GM12878 (cell line): Measurements from ENCODE around the gene ZNG1A. TPM values are rescaled to one million over a fixed set of nuclear protein-coding genes. Genes with fewer than 3 reads are reported as not detected.

ENCODE experiments used
- ATAC-seq: fragments of 200-7000 bp; cut with Tn5 transposase; 3 replicates; pipeline ENCODE4 v1.9.1; 2020; ENCODE audit warnings: mild to moderate bottlenecking, moderate library complexity
- BruUV-seq: library from RNA; stranded (reverse); fragments of 400-500 nt; replicated peaks from 2 replicates; lab custom pipeline; 2021; lab: Mats Ljungman, UMichigan
- CTCF ChIA-PET: fragments of 300-600 bp; sonication (Branson Sonifier 250); formaldehyde crosslinking; extraction: SDS; loops from one replicate; lab custom pipeline; 2021; ENCODE audit warnings: inconsistent platforms; lab: Yijun Ruan, JAX
- POLR2A ChIA-PET: fragments of 350-600 bp; formaldehyde crosslinking; extraction: SDS; loops from one replicate; lab custom pipeline; 2021; ENCODE audit warnings: inconsistent platforms; lab: Charles Lee
- RAD21 ChIA-PET: fragments of 300-600 bp; sonication (Branson Sonifier 250); formaldehyde crosslinking; loops from one replicate; lab custom pipeline; 2023; ENCODE audit warnings: antibody characterized with exemption; ENCODE audit not compliant: unreplicated experiment; lab: Charles Lee
- SMC1A ChIA-PET: fragments of 300-600 bp; sonication (Branson Sonifier 250); formaldehyde crosslinking; loops from one replicate; lab custom pipeline; 2023; ENCODE audit not compliant: unreplicated experiment, uncharacterized antibody; lab: Charles Lee
- DNase-seq: peaks from one replicate; pipeline ENCODE4 v3.0.0-alpha.2; 2011; ENCODE audit warnings: low read depth, low spot score
- FAIRE-seq: peaks from 3 replicates; lab custom pipeline; 2011; peaks lifted over from hg19 to GRCh38; lab: Jason Lieb, UNC
- H2AFZ ChIP-seq: 2 replicates; pipeline ENCODE4 v1.6.0; 2011; ENCODE audit warnings: low read depth, low read length, control low read depth; ENCODE audit not compliant: control insufficient read depth
- H3K27ac ChIP-seq: 2 replicates; pipeline ENCODE4 v1.5.1; 2011; ENCODE audit warnings: control low read depth; ENCODE audit not compliant: control insufficient read depth, insufficient read depth
- H3K27me3 ChIP-seq, 2 experiments: replicated peaks in 1 of 2; 2 replicates each; pipeline versions ENCODE4 v1.6.0 to v1.6.1; 2011; ENCODE audit warnings: low read length in 1 of 2; ENCODE audit not compliant: control insufficient read depth in 2 of 2, insufficient read depth in 2 of 2
- H3K36me3 ChIP-seq, 2 experiments: 2 replicates each; pipeline ENCODE4 v1.5.1; 2011; ENCODE audit warnings: low read length in 1 of 2; ENCODE audit not compliant: control insufficient read depth in 2 of 2, insufficient read depth in 2 of 2
- H3K4me1 ChIP-seq: 2 replicates; pipeline ENCODE4 v1.6.1; 2011; ENCODE audit warnings: mild to moderate bottlenecking, low read length, moderate library complexity, mixed read lengths; ENCODE audit not compliant: control insufficient read depth, insufficient read depth
- H3K4me2 ChIP-seq: 2 replicates; pipeline ENCODE4 v1.6.0; 2011; ENCODE audit warnings: control low read depth; ENCODE audit not compliant: control insufficient read depth, insufficient read depth
- H3K4me3 ChIP-seq: fragments of 200-600 bp; sonication (generic); 2 replicates; pipeline ENCODE4 v1.5.1; 2016
- H3K79me2 ChIP-seq: 2 replicates; pipeline ENCODE4 v1.6.0; 2011; ENCODE audit warnings: low read length; ENCODE audit not compliant: control insufficient read depth, insufficient read depth
- H3K9ac ChIP-seq: 2 replicates; pipeline ENCODE4 v1.8.0; 2011; ENCODE audit warnings: low read length, control low read depth, mixed read lengths; ENCODE audit not compliant: control insufficient read depth, insufficient read depth
- H3K9me3 ChIP-seq: replicated peaks from 3 replicates; pipeline ENCODE4 v1.5.1; 2011; ENCODE audit warnings: mild to moderate bottlenecking, low read length; ENCODE audit not compliant: control insufficient read depth, insufficient read depth
- H4K20me1 ChIP-seq: 2 replicates; pipeline ENCODE4 v1.6.0; 2011; ENCODE audit not compliant: control insufficient read depth, insufficient read depth
- BHLHE40 ChIP-seq, 2 experiments: fragments of 450-650 bp in 1 of 2; IDR thresholded peaks; 2 replicates each; pipeline ENCODE4 v1.6.1; 2011 to 2017; ENCODE audit warnings: low read depth in 2 of 2, borderline replicate concordance in 1 of 2, improper control_type of control experiment in 1 of 2, low read length in 1 of 2, mild to moderate bottlenecking in 1 of 2
- ELK1 ChIP-seq: IDR thresholded peaks from 2 replicates; pipeline ENCODE4 v1.6.1; 2012; ENCODE audit warnings: low read depth, low read length, improper control_type of control experiment
- ESRRA ChIP-seq: IDR thresholded peaks from 2 replicates; pipeline ENCODE4 v1.6.1; 2012; ENCODE audit warnings: mild to moderate bottlenecking, low read length, improper control_type of control experiment
- HDGF ChIP-seq: fragments of 450-650 bp; IDR thresholded peaks from 2 replicates; pipeline ENCODE4 v1.6.1; 2016; ENCODE audit warnings: antibody characterized with exemption
- IRF3 ChIP-seq: fragments of 450-650 bp; IDR thresholded peaks from 2 replicates; pipeline ENCODE4 v1.6.1; 2014; ENCODE audit warnings: mild to moderate bottlenecking
- MLLT1 ChIP-seq: fragments of 450-650 bp; IDR thresholded peaks from 2 replicates; pipeline ENCODE4 v1.6.1; 2016; ENCODE audit warnings: mild to moderate bottlenecking
- NFYB ChIP-seq: IDR thresholded peaks from 2 replicates; pipeline ENCODE4 v1.6.1; 2011; ENCODE audit warnings: low read depth, mild to moderate bottlenecking, low read length, improper control_type of control experiment, moderate library complexity; ENCODE audit not compliant: insufficient read depth
- NRF1 ChIP-seq: conservative IDR thresholded peaks from 2 replicates; pipeline ENCODE4 v1.6.1; 2011; ENCODE audit warnings: mild to moderate bottlenecking, low read depth, low read length, improper control_type of control experiment
- PAX8 ChIP-seq: fragments of 450-650 bp; IDR thresholded peaks from 2 replicates; pipeline ENCODE4 v1.6.1; 2017; ENCODE audit warnings: mild to moderate bottlenecking, moderate library complexity
- PML ChIP-seq: IDR thresholded peaks from 2 replicates; pipeline ENCODE4 v1.6.1; 2012; ENCODE audit warnings: low read length, inconsistent platforms
- PRDM15 ChIP-seq: fragments of 450-650 bp; formaldehyde crosslinking; IDR thresholded peaks from 2 replicates; pipeline ENCODE4 v1.4.0; 2020; ENCODE audit warnings: mild to moderate bottlenecking, moderate library complexity
- SIX5 ChIP-seq: IDR thresholded peaks from 2 replicates; pipeline ENCODE4 v1.6.1; 2011; ENCODE audit warnings: mild to moderate bottlenecking, low read depth, low read length, moderate library complexity; ENCODE audit not compliant: severe bottlenecking
- SMAD5 ChIP-seq: IDR thresholded peaks from 2 replicates; pipeline ENCODE4 v1.6.1; 2016; ENCODE audit warnings: antibody characterized with exemption, low read depth
- SREBF1 ChIP-seq: IDR thresholded peaks from 2 replicates; pipeline ENCODE4 v1.6.1; 2012; ENCODE audit warnings: mild to moderate bottlenecking, low read length
- TBL1XR1 ChIP-seq: IDR thresholded peaks from 2 replicates; pipeline ENCODE4 v1.6.1; 2012; ENCODE audit warnings: low read depth, low read length, improper control_type of control experiment
- TCF12 ChIP-seq: IDR thresholded peaks from 2 replicates; pipeline ENCODE4 v1.6.1; 2011; ENCODE audit warnings: low read depth, mild to moderate bottlenecking, low read length
- TCF3 ChIP-seq: IDR thresholded peaks from 2 replicates; pipeline ENCODE4 v1.6.1; 2012; ENCODE audit warnings: low read depth, mild to moderate bottlenecking, low read length, borderline replicate concordance; ENCODE audit not compliant: insufficient read depth
- TCF7 ChIP-seq: IDR thresholded peaks from 2 replicates; pipeline ENCODE4 v1.6.1; 2014; ENCODE audit warnings: antibody characterized with exemption, borderline replicate concordance
- WRNIP1 ChIP-seq: IDR thresholded peaks from 2 replicates; pipeline ENCODE4 v1.6.1; 2011; ENCODE audit warnings: low read depth, low read length, improper control_type of control experiment, borderline replicate concordance
- WGBS: methylation state at CpG from one replicate; pipeline ENCODE4 v1.1.6; 2016; ENCODE audit warnings: low lambda C conversion rate; ENCODE audit not compliant: insufficient replicate concordance, insufficient coverage; ENCODE audit errors: missing lambda C conversion rate; 5-methylcytosine and 5-hydroxymethylcytosine counted together
- in situ Hi-C: fragments of 300-500 bp; cut with MboI; formaldehyde crosslinking; loops from 9 replicates; pipeline ENCODE4 v1.14.3; 2018; ENCODE audit warnings: mixed read lengths
- intact Hi-C: fragments of 100-400 bp; cut with micrococcal nuclease; formaldehyde crosslinking; loops from one replicate; pipeline ENCODE4 v1.14.2; 2022; ENCODE audit not compliant: unreplicated experiment
- polyA plus RNA-seq, 11 experiments: library from polyadenylated mRNA; depleted of rRNA in 4 of 11; unstranded in 6 of 11; stranded (reverse) in 5 of 11; fragments of >200 nt; fragmentation: Nextera tagmentation in 4 of 11; fragmentation: Illumina TruSeq in 1 of 11; extraction: Ambion mirVana in 4 of 11; extraction: Trizol in 1 of 11; gene quantifications; 1 replicate in 1 of 11; 2 replicates in 10 of 11; pipeline versions ENCODE4 v1.2.1 to v1.2.3, GENCODE V29; 2011 to 2016; ENCODE audit warnings: inconsistent platforms in 2 of 11, missing spikeins in 2 of 11, low read depth in 1 of 11
- total RNA-seq, 4 experiments: library from RNA; depleted of rRNA in 3 of 4; stranded (reverse); fragments of >200 nt in 3 of 4; fragmentation: Illumina TruSeq in 1 of 4; extraction: Trizol in 1 of 4; gene quantifications; 2 replicates each; pipeline versions ENCODE4 v1.2.1 to v1.2.3, GENCODE V29; 2013 to 2021

Gene ZNG1A
- total and polyA plus RNA-seq, 10 of the 15 experiments (the other 5 are each of a cell fraction or from before 2014, with no cell fraction given): 48.0 to 179 (median 96.7) TPM

GRCh38 chr9:206481-206880 is 27.6 kb upstream of the ZNG1A start:
- Histone ChIP-seq H2AFZ (no peak overlapping the region), H3K9ac (no peak overlapping the region), H4K20me1 (no peaks in the 10 kb centered on the region), H3K36me3 (no peaks in the 10 kb centered on the region), H3K27ac (no peak overlapping the region), H3K4me1 (no peaks in the 10 kb centered on the region), H3K27me3 (no peaks in the 10 kb centered on the region; a peak in 1 of 4 replicates)
- intact Hi-C loops: no loop called here
- FAIRE-seq: no peak
- in situ Hi-C loops: no loop called here
- DNase-seq: no peak
- RAD21 ChIA-PET: no interaction called here
- TF ChIP-seq NRF1 (no peak), PRDM15 (CRISPR knock-in tag) (no peak), SREBF1 (no peak), NFYB (no peak), ESRRA (no peak), TCF12 (no peak), ELK1 (no peak), SMAD5 (no peak), PAX8 (no peak), IRF3 (no peak), TBL1XR1 (no peak), SIX5 (no peak), TCF7 (no peak), WRNIP1 (no peak), PML (no peak), TCF3 (no peak), BHLHE40 (IDR thresholded peaks at IDR 0.05; ENCODE audit: borderline replicate concordance in 1 of 2, low read depth in 2 of 2, low read length in 1 of 2) (no peak), MLLT1 (no peak), HDGF (no peak)
- TF ChIP-seq, all 136 proteins: peak for 0
- BruUV-seq: no TSS peak
- SMC1A ChIA-PET: no interaction called here
- POLR2A ChIA-PET: no interaction called here
- CTCF ChIA-PET: no interaction called here
- WGBS: 43% methylated on average over 1 of the region's 1 CpG
- Histone ChIP-seq H3K79me2 (no peaks in the 10 kb centered on the region), H3K9me3 (no peaks in the 10 kb centered on the region), H3K4me2 (no peak overlapping the region), H3K4me3 (no peak overlapping the region)
- no peak for ATAC-seq
